ENCODE measurements around the gene MTG2.

- TF ChIP-seq CTCF (IDR thresholded peaks at IDR 0.05): no peak
- TF ChIP-seq POLR2A (IDR thresholded peaks at IDR 0.05): no peak
Observed at GRCh38 chr20:62170536-62170935, 12.3 kb upstream of the MTG2 start.
